HG03108 (cell line): Measurements from ENCODE around the gene NSUN2.
"Not testable (repeated sequence)": the region's sequence is repeated elsewhere in the genome, so short reads cannot be mapped to it uniquely, and the experiment has no call there.

Experiments used
- ATAC-seq: cut with Tn5 transposase; IDR thresholded peaks from one replicate; pipeline ENCODE4 v1.9.1; 2021; ENCODE audit warnings: moderate library complexity; ENCODE audit not compliant: unreplicated experiment

The NSUN2 gene

GRCh38 chr5:6584727-6585126 is 48.1 kb downstream of the NSUN2 start:
- no peak for ATAC-seq

DNA sequence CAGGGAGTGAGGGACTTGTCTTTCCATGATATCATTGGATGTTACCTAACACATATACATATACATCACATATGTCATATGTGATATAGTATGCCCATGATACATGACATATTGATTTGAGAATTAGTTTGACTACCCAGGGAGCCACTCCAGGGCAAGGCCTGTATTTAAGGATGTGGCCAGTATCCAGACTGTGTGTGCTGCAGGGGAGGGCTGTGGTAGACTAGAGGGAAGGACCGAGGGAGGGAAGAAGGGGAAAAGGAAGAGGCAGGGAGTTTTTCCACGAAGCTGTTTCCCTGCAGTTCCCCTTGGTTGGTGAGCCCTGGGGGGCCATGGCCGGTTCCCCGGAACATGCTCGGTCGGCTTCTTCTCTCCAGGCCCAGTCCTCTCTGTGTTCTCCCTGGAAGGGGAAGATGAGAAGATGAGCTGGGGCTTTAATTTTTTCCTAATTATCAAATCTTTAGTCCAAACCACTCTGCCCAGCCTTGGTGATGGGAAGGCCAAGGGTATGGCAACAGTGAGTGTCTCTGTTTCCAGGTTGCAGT is 48.7 kb downstream of the NSUN2 start:
- ATAC-seq, result no peak

GRCh38 chr5:6583049-6583880 is 49.6 kb downstream of the NSUN2 start:
- no peak for ATAC-seq

DNA sequence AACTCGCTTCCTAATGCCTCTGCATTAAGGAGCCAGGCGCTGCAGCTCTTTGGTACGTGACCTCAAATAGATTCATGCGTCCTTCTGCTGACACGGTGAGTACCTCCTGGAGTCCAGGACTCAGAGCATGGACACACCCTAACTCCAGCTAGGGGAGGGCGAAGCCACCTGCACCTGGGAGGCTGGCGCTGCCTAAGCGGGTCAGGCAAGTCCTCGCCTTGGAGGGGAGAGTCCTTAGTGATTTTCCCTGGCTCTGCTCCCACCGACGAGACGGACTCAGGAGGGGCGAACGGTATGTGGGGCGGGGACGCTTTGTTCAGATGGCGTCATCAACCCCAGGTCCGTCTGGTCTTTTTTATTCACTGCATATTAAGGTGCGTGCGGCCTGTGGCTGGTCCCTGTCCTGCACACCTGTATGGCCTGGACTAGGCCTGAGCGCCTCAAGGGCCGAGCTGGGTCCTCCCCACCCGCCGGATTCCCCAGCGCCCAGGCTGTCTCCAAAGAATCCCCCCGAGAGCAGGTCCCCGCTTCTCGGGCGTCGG is 50.3 kb downstream of the NSUN2 start:
- no peak for ATAC-seq

GRCh38 chr5:6581559-6582426 is 51.1 kb downstream of the NSUN2 start:
- no peak for ATAC-seq

- no peak for ATAC-seq
These were observed 51.8 kb downstream of the NSUN2 start for GRCh38 chr5:6581090-6581489.

- no peak for ATAC-seq
These were observed 53.3 kb downstream of the NSUN2 start for GRCh38 chr5:6579535-6579934.

GRCh38 chr5:6578676-6579343 is 54.0 kb downstream of the NSUN2 start:
- ATAC-seq, result no peak

- ATAC-seq, result no peak
These were observed 55.9 kb downstream of the NSUN2 start for GRCh38 chr5:6576861-6577501.

DNA sequence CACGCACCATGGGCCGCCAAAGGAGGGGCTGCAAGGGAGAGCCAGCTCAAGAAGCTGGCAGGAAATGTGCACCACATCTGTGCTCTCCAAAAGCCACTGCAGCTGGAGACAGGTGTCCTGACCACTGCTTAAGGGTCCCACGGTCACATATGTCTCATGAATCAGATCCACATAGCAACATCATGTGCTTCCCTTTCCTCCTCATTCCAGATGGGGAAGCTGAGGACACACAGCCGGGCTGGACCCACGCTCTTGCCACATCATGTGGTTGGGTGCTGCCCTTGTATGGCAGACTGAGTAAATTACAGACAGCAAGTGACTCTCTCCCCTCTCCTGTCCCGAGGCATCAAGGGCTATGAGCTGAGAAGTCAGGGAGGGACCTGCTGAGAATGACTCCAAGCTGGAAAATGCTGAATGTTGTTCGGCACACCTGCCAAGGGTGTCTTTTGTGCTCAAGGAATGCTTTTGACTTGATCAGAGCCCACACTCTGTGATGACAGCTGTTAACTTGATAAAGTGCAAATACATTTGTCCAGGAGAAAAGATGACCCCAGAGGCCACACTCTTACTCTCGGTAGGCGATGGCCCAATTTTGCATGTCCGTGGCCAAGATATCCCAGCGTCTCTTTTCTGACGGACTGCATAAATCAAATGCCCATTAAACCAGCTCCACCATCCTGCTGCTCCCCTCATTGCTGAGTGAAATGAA is 58.2 kb downstream of the NSUN2 start:
- no peak for ATAC-seq

- no peak for ATAC-seq
These were observed 58.7 kb downstream of the NSUN2 start for GRCh38 chr5:6574111-6574510.

GRCh38 chr5:6573651-6574101 is 59.2 kb downstream of the NSUN2 start:
- no peak for ATAC-seq

DNA sequence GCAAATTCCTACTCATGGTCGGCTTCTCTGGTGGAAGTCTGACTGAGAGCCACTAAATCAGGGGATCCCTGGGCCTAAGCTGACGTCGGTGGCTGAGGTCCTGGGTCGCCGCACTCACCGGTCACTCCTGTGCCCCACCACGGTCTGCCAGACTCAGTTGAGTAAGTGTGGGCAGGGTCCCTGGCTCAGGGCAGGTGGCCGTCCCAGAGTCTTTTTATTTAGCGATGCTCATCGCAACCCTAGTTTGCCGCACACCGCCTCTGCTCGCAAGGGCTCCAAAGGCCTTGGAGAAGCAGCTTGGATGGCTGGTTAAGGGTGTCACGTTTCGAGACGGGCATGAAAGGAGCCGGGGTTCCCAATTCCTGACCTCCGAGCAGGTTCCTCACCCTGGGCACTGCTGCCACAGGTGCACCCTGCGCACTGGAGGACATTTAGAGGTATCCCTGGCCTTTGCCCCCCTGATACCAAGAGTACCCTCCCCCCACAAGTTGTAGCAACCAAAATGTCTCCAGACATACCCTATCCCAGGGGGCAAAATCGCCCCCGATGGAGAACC is 59.9 kb downstream of the NSUN2 start:
- no peak for ATAC-seq

GRCh38 chr5:6572086-6572824 is 60.6 kb downstream of the NSUN2 start:
- ATAC-seq, result no peak

DNA sequence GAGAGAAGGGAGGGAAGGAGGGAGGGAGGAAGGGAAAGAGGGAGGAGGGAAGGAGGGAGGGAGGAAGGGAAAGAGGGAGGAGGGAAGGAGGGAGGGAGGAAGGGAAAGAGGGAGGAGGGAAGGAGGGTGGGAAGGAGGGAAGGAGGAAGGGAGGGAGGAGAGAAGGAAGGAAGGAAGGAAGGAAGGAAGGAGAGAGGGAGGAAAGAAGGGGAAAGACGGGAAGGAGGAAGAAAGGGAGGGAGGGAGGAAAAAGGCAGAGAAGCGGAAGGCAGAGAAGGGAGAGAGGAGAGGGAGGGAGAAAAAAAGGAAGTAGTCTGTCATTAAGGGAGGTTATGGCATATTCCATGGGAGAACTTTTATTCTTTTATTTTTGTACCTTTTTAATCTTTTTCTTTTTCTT is 61.2 kb downstream of the NSUN2 start:
- ATAC-seq, result not testable (repeated sequence)

DNA sequence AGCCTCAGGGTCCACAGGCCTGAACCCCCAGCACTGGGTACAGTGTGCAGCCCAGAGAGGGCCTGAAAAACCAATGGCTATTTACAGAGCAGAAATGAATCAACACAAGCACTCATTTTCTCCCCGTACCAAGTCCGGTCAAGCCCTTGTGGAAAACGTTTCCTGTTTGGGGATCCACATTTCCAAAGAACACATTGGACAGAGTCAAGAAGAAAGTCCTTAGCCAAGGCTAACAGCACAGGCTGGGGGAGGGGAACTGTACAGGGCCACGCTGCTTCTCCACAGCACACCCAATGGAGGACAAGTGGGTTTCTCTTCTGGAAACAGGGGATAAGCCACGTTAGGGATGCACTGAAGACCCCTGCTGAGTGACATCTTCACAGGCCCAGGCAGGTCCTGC is 62.3 kb downstream of the NSUN2 start:
- ATAC-seq, result no peak

- no peak for ATAC-seq
These were observed 64.0 kb downstream of the NSUN2 start for GRCh38 chr5:6568889-6569288.

DNA sequence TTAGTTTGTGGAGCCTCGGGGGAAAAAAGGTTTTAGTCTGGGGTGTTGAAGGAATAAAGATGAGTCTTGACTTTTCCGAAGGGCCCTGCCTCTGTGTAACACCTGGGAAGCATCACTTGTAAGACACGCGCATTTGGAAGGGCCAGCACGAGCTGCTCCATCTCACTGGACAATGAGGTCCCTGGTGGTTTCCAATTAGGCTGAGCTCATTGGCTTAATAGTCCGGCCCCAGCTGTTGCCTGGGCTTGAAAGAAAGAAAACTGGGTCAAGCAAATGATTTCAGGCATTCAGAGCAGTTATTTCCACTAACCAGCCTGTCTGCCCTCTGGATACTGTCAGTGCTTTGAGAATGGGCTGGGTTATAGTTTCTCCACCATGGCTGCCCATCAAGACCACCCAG is 64.5 kb downstream of the NSUN2 start:
- no peak for ATAC-seq

GRCh38 chr5:6567835-6568234 is 65.0 kb downstream of the NSUN2 start:
- no peak for ATAC-seq
